Subcutaneous adipose tissue (tissue), 4 donors: ENCODE measurements around the gene HMGCR. TPM values are rescaled to one million over a fixed set of nuclear protein-coding genes. Genes with fewer than 3 reads are reported as not detected.

Experiments
- CTCF ChIP-seq: fragments of 450-650 bp; IDR thresholded peaks from one replicate; pipeline ENCODE4 v1.5.1; 2016; ENCODE audit warnings: low read depth, mild to moderate bottlenecking, control low read depth, antibody characterized with exemption, moderate library complexity
- total RNA-seq, 4 donors: library from RNA; depleted of rRNA; stranded (reverse); fragments of >200 nt; gene quantifications; one replicate each; pipeline ENCODE4 v1.1.0, GENCODE V29; 2016

The HMGCR gene
- total RNA-seq, 4 donors from 2014 or later, result 7.2 to 25.5 (median 13.1) TPM

- no peak for TF ChIP-seq CTCF
Measured at GRCh38 chr5:75363726-75364495, 26.9 kb downstream of the HMGCR start.

GRCh38 chr5:75364571-75365280 is 27.7 kb downstream of the HMGCR start:
- no peak for TF ChIP-seq CTCF

- no peak for TF ChIP-seq CTCF
Measured at GRCh38 chr5:75365740-75366139, 28.7 kb downstream of the HMGCR start.

- no peak for TF ChIP-seq CTCF
Measured at GRCh38 chr5:75366787-75367186, 29.8 kb downstream of the HMGCR start.

- TF ChIP-seq CTCF, result no peak
Measured at GRCh38 chr5:75367401-75367800, 30.4 kb downstream of the HMGCR start.

- no peak for TF ChIP-seq CTCF
Measured at GRCh38 chr5:75368391-75368790, 31.4 kb downstream of the HMGCR start.

GRCh38 chr5:75373862-75374261 is 36.8 kb downstream of the HMGCR start:
- TF ChIP-seq CTCF, result no peak
